K562 (cell line): ENCODE data around the gene CARD10. TPM values are rescaled to one million over a fixed set of nuclear protein-coding genes. Genes with fewer than 3 reads are reported as not detected.

ENCODE experiments used
- ATAC-seq: fragments of 200-7000 bp; cut with Tn5 transposase; 3 replicates; pipeline ENCODE4 v1.9.1; 2020; ENCODE audit warnings: moderate library complexity
- BruUV-seq: library from RNA; stranded (reverse); fragments of 400-500 nt; replicated peaks from 2 replicates; lab custom pipeline; 2021; lab: Mats Ljungman, UMichigan
- CTCF ChIA-PET: fragments of 300-600 bp; formaldehyde crosslinking; extraction: SDS; loops from one replicate; lab custom pipeline; 2021; ENCODE audit warnings: low intra/inter-chr PET ratio; lab: Yijun Ruan, JAX
- POLR2A ChIA-PET: fragments of 300-600, 350-650 bp; sonication (Branson Sonifier 250); formaldehyde crosslinking; extraction: SDS; loops from one replicate; lab custom pipeline; 2021; ENCODE audit warnings: antibody characterized with exemption, inconsistent platforms; lab: Yijun Ruan, JAX
- DNase-seq, 4 experiments: peaks; one replicate each; pipeline versions ENCODE4 v3.0.0 to v3.0.0-alpha.2; 2011 to 2018; ENCODE audit warnings: low spot score in 3 of 4, mixed read lengths in 3 of 4; ENCODE audit errors: extremely low read depth in 1 of 4
- FAIRE-seq: peaks from 2 replicates; lab custom pipeline; 2011; peaks lifted over from hg19 to GRCh38; lab: Jason Lieb, UNC
- H2AFZ ChIP-seq: 2 replicates; pipeline ENCODE4 v1.6.0; 2011; ENCODE audit warnings: low read depth, low read length, control low read depth, inconsistent platforms
- H3K27ac ChIP-seq: fragments of 200-600 bp; 3 replicates; pipeline ENCODE4 v1.8.0; 2011; ENCODE audit warnings: low read depth, mild to moderate bottlenecking, control low read depth, inconsistent platforms, low read length, moderate library complexity, mixed read lengths; ENCODE audit errors: extremely low read depth
- H3K27me3 ChIP-seq, 2 experiments: fragments of 300-600 bp in 1 of 2; 2 replicates in 1 of 2; 3 replicates in 1 of 2; pipeline versions ENCODE4 v1.6.0 to v1.8.0; 2011; ENCODE audit warnings: inconsistent platforms in 2 of 2, low read length in 2 of 2, mild to moderate bottlenecking in 1 of 2, mixed read lengths in 1 of 2, moderate library complexity in 1 of 2; ENCODE audit not compliant: control insufficient read depth in 2 of 2, insufficient read depth in 2 of 2
- H3K36me3 ChIP-seq: fragments of 300-600 bp; 3 replicates; pipeline ENCODE4 v1.8.0; 2011; ENCODE audit warnings: mild to moderate bottlenecking, low read length, inconsistent platforms; ENCODE audit not compliant: control insufficient read depth, insufficient read depth
- H3K4me1 ChIP-seq, 2 experiments: fragments of 200-600 bp in 1 of 2; replicated peaks in 1 of 2; 2 replicates in 1 of 2; 3 replicates in 1 of 2; pipeline versions ENCODE4 v1.5.1 to v1.8.0; 2011; ENCODE audit warnings: inconsistent platforms in 2 of 2, low read length in 2 of 2, mild to moderate bottlenecking in 1 of 2, mixed read lengths in 1 of 2, moderate library complexity in 1 of 2; ENCODE audit not compliant: control insufficient read depth in 2 of 2, insufficient read depth in 2 of 2
- H3K4me2 ChIP-seq: 2 replicates; pipeline ENCODE4 v1.6.1; 2011; ENCODE audit warnings: low read length, control low read depth, inconsistent platforms, mixed read lengths; ENCODE audit not compliant: insufficient read depth
- H3K4me3 ChIP-seq: fragments of 200-600 bp; sonication (generic), shearing (Covaris generic); 2 replicates; pipeline ENCODE4 v1.5.1; 2016; ENCODE audit warnings: control low read depth, inconsistent platforms
- H3K79me2 ChIP-seq: fragments of 200-600 bp; 3 replicates; pipeline ENCODE4 v1.8.0; 2011; ENCODE audit warnings: low read length, inconsistent platforms; ENCODE audit not compliant: control insufficient read depth, insufficient read depth
- H3K9ac ChIP-seq, 2 experiments: 2 replicates each; pipeline versions ENCODE4 v1.6.0 to v1.6.1; 2011; ENCODE audit warnings: low read depth in 2 of 2, low read length in 2 of 2, control low read depth in 1 of 2, inconsistent platforms in 1 of 2, mild to moderate bottlenecking in 1 of 2, mixed read lengths in 1 of 2; ENCODE audit not compliant: insufficient read depth in 1 of 2
- H3K9me1 ChIP-seq: one replicate; pipeline ENCODE4 v1.6.0; 2011; ENCODE audit warnings: inconsistent platforms, mild to moderate bottlenecking, low read length, moderate library complexity; ENCODE audit not compliant: control insufficient read depth, insufficient read depth
- H3K9me3 ChIP-seq: replicated peaks from 2 replicates; pipeline ENCODE4 v1.5.1; 2011; ENCODE audit warnings: low read depth, low read length, inconsistent platforms; ENCODE audit not compliant: control insufficient read depth, insufficient read depth
- H4K20me1 ChIP-seq: replicated peaks from 2 replicates; pipeline ENCODE4 v1.6.1; 2011; ENCODE audit warnings: low read length, inconsistent platforms, mixed read lengths; ENCODE audit not compliant: control insufficient read depth, insufficient read depth
- BACH1 ChIP-seq: fragments of 200-800 bp; sonication (Bioruptor generic); IDR thresholded peaks from 2 replicates; pipeline ENCODE4 v1.6.1; 2016; ENCODE audit warnings: missing genetic modification characterization, missing compliant biosample characterization
- NR2F6 ChIP-seq: fragments of 450-650 bp; formaldehyde crosslinking; IDR thresholded peaks from 2 replicates; pipeline ENCODE4 v1.4.0; 2020; ENCODE audit warnings: mild to moderate bottlenecking
- PTTG1 ChIP-seq: fragments of 450-650 bp; IDR thresholded peaks from 2 replicates; pipeline ENCODE4 v1.6.1; 2016; ENCODE audit warnings: low read depth, mild to moderate bottlenecking, missing genetic modification characterization, missing compliant biosample characterization
- SRSF9 ChIP-seq: fragments of 200-400 bp; formaldehyde crosslinking; IDR thresholded peaks from 2 replicates; pipeline ENCODE4 v1.6.1; 2017; ENCODE audit warnings: low read depth, low read length, borderline replicate concordance
- TAF7 ChIP-seq: fragments of 450-650 bp; IDR thresholded peaks from 2 replicates; pipeline ENCODE4 v1.6.1; 2016; ENCODE audit warnings: missing genetic modification characterization, missing compliant biosample characterization
- TRIM28 ChIP-seq: fragments of 450-650 bp; IDR thresholded peaks from 2 replicates; pipeline ENCODE4 v1.6.1; 2017
- ZNF696 ChIP-seq: fragments of 250-450 bp; sonication (Bioruptor Pico); conservative IDR thresholded peaks from 2 replicates; pipeline ENCODE4 v1.4.0; 2020; ENCODE audit warnings: mild to moderate bottlenecking, moderate library complexity
- ZNF79 ChIP-seq: fragments of 250-450 bp; sonication (Bioruptor Pico); IDR thresholded peaks from 2 replicates; pipeline ENCODE4 v1.4.0; 2020; ENCODE audit warnings: low read depth, mild to moderate bottlenecking, moderate library complexity
- WGBS: fragments of 100-300 bp; shearing (Covaris generic); methylation state at CpG from one replicate; pipeline ENCODE4 v1.1.6; 2016; ENCODE audit warnings: low coverage, mixed read lengths; ENCODE audit not compliant: insufficient coverage; ENCODE audit errors: missing lambda C conversion rate; 5-methylcytosine and 5-hydroxymethylcytosine counted together
- in situ Hi-C: fragments of 300-500 bp; cut with MboI; formaldehyde crosslinking; loops from 4 replicates; pipeline ENCODE4 v1.15.0; 2018; ENCODE audit warnings: inconsistent platforms, mixed read lengths
- intact Hi-C: fragments of 100-400 bp; cut with micrococcal nuclease; formaldehyde crosslinking; loops from 2 replicates; pipeline ENCODE4 v1.14.2; 2022
- polyA plus RNA-seq, 8 experiments: library from polyadenylated mRNA; depleted of rRNA in 4 of 8; stranded (reverse) in 5 of 8; unstranded in 3 of 8; fragments of >200 nt; fragmentation: Nextera tagmentation in 2 of 8; fragmentation: Illumina TruSeq in 1 of 8; extraction: Ambion mirVana in 2 of 8; extraction: Trizol in 1 of 8; gene quantifications; 2 replicates each; pipeline versions ENCODE4 v1.2.1 to v1.2.3, GENCODE V29; 2011 to 2014; ENCODE audit warnings: inconsistent platforms in 1 of 8, missing spikeins in 1 of 8
- total RNA-seq, 7 experiments: library from RNA; depleted of rRNA in 6 of 7; stranded (reverse); fragments of >200 nt in 6 of 7; fragmentation: Illumina TruSeq in 2 of 7; extraction: Trizol in 2 of 7; gene quantifications; 2 replicates each; pipeline versions ENCODE4 v1.2.1 to v1.2.3, GENCODE V29; 2011 to 2021; ENCODE audit warnings: low replicate concordance in 1 of 7
- TF ChIP-seq, protein P1 (sequence below): fragments of 250-450 bp; sonication (Bioruptor Pico); IDR thresholded peaks from 2 replicates; pipeline ENCODE4 v1.8.0; 2022; ENCODE audit warnings: moderate library complexity, mild to moderate bottlenecking, inconsistent platforms
- TF ChIP-seq, protein P2 (sequence below): fragments of 250-450 bp; sonication (Bioruptor Pico); IDR thresholded peaks from 2 replicates; pipeline ENCODE4 v1.4.0; 2020

Gene CARD10
- total and polyA plus RNA-seq, 9 of the 15 experiments (the other 6 are each of a cell fraction or from before 2014, with no cell fraction given): 0.13 to 5.8 (median 1.6) TPM

DNA sequence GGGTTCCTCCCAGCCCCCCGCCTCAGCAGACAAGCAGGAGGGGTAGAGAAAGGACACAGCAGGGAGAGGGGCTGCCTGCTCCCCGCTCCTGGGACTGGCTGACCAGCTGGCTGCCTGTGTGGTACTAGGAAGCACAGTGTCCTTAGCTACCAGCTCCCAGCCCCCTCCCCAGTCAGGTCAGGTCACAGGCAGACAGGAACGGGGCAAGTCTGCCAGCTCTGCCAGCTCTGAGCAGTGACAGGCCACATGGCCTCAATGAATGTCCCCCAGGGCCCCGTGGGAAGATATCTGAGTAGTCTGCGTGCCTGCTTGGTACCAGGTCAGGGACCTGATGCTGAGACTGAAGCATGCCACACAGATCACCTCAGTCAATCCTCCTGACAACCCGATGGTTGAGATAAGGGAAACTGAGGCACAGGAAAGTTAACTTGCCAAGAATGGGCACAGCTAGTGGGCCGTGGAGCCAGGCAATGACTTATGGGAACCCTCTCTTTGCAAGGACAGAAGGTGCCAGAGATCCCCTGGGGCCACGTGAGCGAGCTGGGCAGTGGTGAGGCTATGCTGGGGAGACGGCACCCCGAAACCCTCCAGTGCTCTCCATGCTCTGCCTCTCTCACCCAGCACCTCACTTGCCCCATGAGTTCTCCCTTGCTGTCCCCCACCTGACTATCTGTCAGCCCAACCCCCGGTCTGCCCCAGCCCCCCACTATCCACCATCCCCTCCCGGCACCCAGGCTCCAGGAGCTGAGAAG lies 19.2 kb downstream of the CARD10 start:
- no peaks in the 10 kb centered on the region for H3K79me2 ChIP-seq
- no peak overlapping the region for H3K9ac ChIP-seq
- H3K4me3 ChIP-seq: no peak overlapping the region
- CTCF ChIA-PET: no interaction called here
- H2AFZ ChIP-seq: no peak overlapping the region
- BruUV-seq: no TSS peak
- POLR2A ChIA-PET: interaction anchor here (0.6 kb wide), 1 partner anchor 113 kb away, joined by 4 read pairs; no protein-coding TSS in a partner anchor
- no peaks in the 10 kb centered on the region for H3K9me3 ChIP-seq
- no peak overlapping the region for H3K27ac ChIP-seq
- no peaks in the 10 kb centered on the region for H3K9me1 ChIP-seq
- ATAC-seq (no peak), FAIRE-seq (no peak), DNase-seq (no peak)
- no peaks in the 10 kb centered on the region for H3K27me3 ChIP-seq
- H3K4me2 ChIP-seq: no peak overlapping the region
- peaks cover 15 to 39% of the 10 kb centered on the region in 2 experiments for H3K4me1 ChIP-seq
- intact Hi-C loops: no loop called here
- no peaks in the 10 kb centered on the region for H4K20me1 ChIP-seq
- WGBS: 66% methylated on average over 6 of the region's 13 CpGs
- TF ChIP-seq SRSF9 (no peak), TRIM28 (no peak), ZNF696 (CRISPR knock-in tag) (no peak), ZNF79 (no peak), NR2F6 (CRISPR knock-in tag) (no peak), PTTG1 (tag) (no peak), TAF7 (tag) (no peak), BACH1 (tag) (no peak)
- TF ChIP-seq, protein P1, sequence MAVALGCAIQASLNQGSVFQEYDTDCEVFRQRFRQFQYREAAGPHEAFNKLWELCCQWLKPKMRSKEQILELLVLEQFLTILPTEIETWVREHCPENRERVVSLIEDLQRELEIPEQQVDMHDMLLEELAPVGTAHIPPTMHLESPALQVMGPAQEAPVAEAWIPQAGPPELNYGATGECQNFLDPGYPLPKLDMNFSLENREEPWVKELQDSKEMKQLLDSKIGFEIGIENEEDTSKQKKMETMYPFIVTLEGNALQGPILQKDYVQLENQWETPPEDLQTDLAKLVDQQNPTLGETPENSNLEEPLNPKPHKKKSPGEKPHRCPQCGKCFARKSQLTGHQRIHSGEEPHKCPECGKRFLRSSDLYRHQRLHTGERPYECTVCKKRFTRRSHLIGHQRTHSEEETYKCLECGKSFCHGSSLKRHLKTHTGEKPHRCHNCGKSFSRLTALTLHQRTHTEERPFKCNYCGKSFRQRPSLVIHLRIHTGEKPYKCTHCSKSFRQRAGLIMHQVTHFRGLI (CRISPR knock-in tag): no peak
- TF ChIP-seq, protein P2, sequence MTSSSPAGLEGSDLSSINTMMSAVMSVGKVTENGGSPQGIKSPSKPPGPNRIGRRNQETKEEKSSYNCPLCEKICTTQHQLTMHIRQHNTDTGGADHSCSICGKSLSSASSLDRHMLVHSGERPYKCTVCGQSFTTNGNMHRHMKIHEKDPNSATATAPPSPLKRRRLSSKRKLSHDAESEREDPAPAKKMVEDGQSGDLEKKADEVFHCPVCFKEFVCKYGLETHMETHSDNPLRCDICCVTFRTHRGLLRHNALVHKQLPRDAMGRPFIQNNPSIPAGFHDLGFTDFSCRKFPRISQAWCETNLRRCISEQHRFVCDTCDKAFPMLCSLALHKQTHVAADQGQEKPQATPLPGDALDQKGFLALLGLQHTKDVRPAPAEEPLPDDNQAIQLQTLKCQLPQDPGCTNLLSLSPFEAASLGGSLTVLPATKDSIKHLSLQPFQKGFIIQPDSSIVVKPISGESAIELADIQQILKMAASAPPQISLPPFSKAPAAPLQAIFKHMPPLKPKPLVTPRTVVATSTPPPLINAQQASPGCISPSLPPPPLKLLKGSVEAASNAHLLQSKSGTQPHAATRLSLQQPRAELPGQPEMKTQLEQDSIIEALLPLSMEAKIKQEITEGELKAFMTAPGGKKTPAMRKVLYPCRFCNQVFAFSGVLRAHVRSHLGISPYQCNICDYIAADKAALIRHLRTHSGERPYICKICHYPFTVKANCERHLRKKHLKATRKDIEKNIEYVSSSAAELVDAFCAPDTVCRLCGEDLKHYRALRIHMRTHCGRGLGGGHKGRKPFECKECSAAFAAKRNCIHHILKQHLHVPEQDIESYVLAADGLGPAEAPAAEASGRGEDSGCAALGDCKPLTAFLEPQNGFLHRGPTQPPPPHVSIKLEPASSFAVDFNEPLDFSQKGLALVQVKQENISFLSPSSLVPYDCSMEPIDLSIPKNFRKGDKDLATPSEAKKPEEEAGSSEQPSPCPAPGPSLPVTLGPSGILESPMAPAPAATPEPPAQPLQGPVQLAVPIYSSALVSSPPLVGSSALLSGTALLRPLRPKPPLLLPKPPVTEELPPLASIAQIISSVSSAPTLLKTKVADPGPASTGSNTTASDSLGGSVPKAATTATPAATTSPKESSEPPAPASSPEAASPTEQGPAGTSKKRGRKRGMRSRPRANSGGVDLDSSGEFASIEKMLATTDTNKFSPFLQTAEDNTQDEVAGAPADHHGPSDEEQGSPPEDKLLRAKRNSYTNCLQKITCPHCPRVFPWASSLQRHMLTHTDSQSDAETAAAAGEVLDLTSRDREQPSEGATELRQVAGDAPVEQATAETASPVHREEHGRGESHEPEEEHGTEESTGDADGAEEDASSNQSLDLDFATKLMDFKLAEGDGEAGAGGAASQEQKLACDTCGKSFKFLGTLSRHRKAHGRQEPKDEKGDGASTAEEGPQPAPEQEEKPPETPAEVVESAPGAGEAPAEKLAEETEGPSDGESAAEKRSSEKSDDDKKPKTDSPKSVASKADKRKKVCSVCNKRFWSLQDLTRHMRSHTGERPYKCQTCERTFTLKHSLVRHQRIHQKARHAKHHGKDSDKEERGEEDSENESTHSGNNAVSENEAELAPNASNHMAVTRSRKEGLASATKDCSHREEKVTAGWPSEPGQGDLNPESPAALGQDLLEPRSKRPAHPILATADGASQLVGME: no peak
- TF ChIP-seq, all 486 proteins: peak for 0
- in situ Hi-C loops: no loop called here
- H3K36me3 ChIP-seq: 0 out of 3 replicates have a peak, but pooled peaks cover 5% of the 10 kb centered on the region
